NCI-H1694 treated with DMSO at 0.1 percent for 48 hours (cell line): ENCODE measurements around the gene MKRN2OS.
"Not testable (repeated sequence)": the region's sequence is repeated elsewhere in the genome, so short reads cannot be mapped to it uniquely, and the experiment has no call there.

Source experiments
- DNase-seq: peaks from one replicate; lab custom pipeline; 2025; lab: John Stamatoyannopoulos, UW

MKRN2OS gene

GRCh38 chr3:12561397-12561796 lies 16.1 kb upstream of the MKRN2OS start:
- DNase-seq: no peak

DNA sequence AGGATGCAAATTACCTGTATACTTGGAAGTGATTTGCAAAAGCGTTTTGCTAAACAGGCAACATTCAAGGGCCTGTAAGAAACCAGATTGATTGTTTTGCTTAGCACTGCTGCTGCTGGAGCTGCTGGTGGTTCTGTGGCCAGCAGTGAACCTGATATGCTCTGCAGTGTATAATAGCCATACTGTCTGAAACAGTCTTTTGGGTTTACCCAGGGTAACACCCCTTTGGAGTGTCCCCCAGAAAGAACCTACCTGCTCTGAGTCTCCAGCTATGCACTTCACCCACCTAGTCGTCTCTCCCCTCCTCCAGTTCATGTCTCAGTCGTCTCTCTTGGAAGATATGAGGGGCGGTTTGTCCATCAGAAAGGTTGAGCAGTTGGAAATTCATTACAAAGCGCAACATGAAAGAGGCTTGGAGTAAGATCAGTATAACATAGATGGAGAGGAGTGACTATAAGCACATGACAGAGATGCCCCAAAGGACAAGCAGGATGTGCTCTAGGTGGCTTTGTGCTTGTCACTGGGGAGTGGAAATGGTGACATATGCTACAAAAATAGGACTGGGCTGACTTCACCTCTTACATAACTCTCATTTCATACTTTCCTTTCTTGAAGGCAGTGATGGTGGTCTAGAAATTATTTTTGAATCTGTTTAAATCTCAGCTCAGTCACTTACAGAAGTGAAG lies 15.3 kb upstream of the MKRN2OS start:
- no peak for DNase-seq

DNA sequence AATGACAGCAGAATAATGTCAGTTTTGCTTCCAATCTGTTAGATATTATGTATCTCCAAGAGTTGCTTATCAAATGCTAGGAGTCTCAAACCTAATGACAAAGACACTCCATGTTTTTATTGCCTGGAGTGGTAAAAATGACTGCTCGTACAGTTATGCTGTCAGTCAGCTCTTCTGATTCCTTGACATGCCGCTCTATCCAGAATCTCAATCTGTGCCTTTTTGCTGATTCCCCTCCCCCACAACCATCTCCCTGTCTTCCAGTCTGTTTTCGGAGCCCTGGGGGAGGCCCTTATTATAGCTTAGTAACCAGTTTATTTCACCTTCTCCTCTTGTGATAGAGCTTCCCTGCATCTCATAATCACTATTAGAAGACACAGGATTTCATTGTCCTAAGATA lies 14.2 kb upstream of the MKRN2OS start:
- DNase-seq: no peak

DNA sequence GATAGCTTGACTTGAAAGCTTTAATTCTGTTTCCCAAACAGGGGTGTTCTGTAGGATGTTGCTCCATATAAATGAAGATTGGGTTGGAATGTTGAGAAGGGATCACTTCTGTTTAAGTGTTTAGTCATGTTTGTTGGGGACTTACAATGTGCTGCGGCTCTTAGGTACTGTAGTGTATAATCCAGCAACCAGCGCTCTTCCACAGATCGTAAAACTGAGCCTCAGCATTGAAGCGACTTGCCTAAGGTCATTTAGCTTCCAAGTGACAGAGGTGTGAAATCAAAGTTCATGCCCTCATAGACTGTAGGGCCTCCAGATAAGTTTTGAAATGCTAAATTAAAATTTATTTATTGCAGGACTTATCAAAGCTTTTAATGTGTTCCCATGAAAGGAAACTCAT lies 13.4 kb upstream of the MKRN2OS start:
- DNase-seq: no peak

- no peak for DNase-seq
These were observed 12.3 kb upstream of the MKRN2OS start for GRCh38 chr3:12557473-12558100.

- DNase-seq: peak; percentile 24
These were observed 11.6 kb upstream of the MKRN2OS start, which contains the start of gene MKRN2 for GRCh38 chr3:12556690-12557472. Gene MKRN2, plus strand, starts transcription at chr3:12557087. Its CDS starts 64 bp downstream, at chr3:12557151.

DNA sequence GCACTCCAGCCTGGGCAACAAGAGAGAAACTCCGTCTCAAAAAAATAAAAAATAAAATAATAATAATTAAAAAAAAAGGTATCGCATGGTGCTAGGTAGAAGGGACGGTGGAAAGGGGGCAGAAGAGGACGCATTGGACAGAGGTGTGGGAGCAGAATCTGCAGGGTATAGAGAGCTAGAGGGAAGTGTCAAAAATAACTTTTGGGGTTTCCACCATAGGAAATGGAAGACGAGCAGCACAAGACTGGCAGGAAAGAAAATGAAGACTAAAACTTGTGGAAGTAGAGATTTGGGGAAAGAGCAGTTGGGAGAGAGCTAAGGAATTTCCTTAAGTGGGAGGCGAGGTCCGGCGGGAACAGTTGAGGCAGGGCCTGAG lies 11.0 kb upstream of the MKRN2OS start:
- no peak for DNase-seq

DNA sequence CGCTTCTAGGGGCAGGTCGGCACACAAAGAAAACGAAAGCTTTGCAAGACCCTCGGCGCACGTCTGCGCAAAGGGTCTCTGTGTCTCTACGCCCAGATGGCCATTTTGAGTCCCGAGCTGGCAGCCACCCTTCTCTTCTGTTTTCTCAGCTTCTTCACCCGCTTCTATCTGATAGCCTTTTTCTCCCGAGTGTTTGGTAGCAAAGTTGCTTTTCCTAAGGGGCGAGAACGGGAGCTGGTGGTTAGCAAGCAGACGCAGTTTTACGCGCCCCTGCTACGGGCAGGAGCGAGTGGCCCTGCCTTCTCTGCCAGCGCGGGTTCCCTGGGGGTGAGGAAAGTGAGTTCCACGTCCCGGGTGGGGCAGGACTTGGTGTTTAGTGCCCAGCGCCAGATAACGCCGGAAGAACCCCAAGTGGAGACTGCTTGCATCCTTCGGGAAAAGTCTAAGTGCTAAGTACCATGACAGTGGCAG lies 8.7 kb upstream of the MKRN2OS start:
- no peak for DNase-seq

GRCh38 chr3:12549971-12550760 lies 4.9 kb upstream of the MKRN2OS start:
- no peak for DNase-seq

GRCh38 chr3:12544652-12545472 lies 437 bp downstream of the MKRN2OS start:
- no peak for DNase-seq

- not testable (repeated sequence) for DNase-seq
These were observed 1.8 kb downstream of the MKRN2OS start for GRCh38 chr3:12543497-12543896.

DNA sequence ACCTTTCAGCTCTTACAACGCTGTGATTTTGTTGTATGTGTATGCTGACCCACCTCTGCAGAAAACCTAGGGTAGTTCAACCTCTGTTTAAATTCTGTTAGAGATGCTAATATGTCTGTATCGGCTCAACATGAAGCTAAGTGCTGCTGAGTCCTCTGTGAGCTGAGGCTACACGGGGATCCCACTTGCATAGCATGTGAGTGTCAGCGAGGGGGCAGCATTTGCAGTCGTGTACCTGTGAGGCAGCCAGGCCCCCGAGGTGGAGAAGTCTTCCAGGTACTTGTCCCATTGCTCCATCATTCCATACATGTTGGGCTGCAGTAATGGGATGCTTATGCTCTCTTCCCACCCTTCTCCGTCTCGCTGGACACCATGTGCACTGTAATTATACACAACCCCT lies 3.7 kb downstream of the MKRN2OS start:
- no peak for DNase-seq

DNA sequence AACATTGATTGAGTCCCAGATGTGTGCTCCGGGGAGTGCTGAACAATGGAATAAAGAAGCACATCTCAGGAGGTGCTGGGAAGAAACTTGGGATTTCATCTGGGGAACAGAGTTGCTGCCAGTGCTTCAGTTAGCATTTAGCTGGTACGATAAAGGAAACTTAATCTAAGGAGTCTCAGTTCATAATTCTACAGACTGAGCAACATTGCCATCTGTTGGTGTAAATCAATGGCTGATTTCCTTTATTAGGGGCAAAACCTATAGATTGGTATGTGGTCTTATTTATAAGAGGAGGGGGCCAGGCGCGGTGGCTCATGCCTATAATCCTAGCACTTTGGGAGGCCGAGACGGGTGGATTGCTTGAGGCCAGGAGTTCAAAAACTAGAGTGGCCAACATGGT lies 8.9 kb downstream of the MKRN2OS start:
- no peak for DNase-seq

- DNase-seq: no peak
These were observed 13.1 kb downstream of the MKRN2OS start for GRCh38 chr3:12532182-12532581.

- no peak for DNase-seq
These were observed 17.5 kb downstream of the MKRN2OS start for GRCh38 chr3:12527757-12528143.

- no peak for DNase-seq
These were observed 22.6 kb downstream of the MKRN2OS start for GRCh38 chr3:12522721-12523120.

DNA sequence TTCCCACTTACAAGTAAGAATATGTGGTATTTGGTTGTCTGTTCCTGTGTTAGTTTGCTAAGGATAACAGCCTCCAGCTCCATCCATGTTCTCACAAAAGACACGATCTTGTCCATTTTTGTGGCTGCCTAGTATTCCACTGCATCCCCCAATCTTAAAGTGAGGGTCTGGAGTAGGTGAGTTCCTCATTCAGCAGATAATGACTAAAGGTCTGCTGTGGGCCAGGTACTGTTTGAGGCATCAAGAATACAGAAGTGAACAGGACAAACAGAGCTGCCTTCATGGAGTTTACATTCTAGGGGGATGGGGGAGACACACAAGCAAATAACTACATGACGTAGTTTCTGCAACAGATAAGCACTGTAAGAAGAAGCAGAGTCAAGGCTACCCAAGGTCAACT lies 24.3 kb downstream of the MKRN2OS start:
- no peak for DNase-seq

DNA sequence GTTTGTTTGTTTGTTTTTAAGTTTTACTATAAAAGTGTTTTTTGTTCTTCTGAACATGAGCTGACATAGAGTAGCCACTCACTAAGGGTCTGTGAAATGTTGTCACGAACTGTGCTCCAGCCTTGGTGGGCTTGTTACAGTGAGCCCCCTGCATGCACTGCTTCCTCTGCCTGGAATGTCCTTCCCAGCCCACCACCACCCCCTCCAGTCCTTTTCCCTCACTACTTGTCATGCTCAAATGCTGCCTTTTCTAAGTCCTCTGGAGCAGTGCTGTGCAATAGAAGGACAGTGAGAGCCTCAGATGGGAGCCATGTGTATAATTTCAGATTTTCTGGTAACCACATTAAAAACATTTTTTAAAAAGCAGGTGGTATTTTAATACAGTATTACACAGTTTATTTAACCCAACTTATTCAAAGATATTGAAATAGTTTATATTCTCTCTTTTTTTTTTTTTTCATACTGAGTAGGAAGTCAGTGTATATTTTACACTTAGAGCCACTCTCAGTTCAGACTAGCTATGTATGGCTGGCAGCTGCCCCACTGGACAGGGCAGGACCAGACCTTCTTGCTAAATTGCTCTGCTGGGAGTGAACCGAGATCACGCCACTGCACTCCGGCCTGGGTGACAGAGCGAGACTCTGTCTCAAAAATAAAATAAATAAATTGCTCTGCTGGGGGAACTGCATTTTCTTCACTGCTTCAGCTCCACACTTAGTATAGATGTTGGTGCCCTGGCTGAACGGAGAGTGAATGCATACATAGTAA lies 26.9 kb downstream of the MKRN2OS start:
- DNase-seq: no peak

DNA sequence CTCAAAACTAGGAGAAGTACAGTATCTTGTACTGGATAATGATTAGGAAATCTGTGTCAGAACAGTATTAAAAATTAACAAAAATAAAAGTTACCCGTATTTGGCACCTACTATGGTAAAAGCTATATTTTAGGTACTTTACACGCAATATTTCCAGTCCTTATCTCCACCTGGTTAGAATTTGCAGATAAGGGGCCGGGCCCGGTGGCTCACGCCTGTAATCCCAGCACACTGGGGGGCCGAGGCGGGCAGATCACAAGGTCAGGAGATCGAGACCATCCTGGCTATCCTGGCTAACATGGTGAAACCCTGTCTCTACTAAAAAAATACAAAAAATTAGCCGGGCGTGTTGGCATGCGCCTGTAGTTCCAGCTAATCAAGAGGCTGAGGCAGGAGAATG lies 28.4 kb downstream of the MKRN2OS start:
- DNase-seq: no peak

GRCh38 chr3:12515631-12516030 lies 29.7 kb downstream of the MKRN2OS start:
- no peak for DNase-seq
